ENCODE measurements around the gene OR2AG2. TPM values are rescaled to one million over a fixed set of nuclear protein-coding genes. Genes with fewer than 3 reads are reported as not detected.

Gene OR2AG2
- total and polyA plus RNA-seq, 2 donors (not counting 1 experiment from before 2014, with no cell fraction given) = 0.27 TPM; not detected in 1

DNA sequence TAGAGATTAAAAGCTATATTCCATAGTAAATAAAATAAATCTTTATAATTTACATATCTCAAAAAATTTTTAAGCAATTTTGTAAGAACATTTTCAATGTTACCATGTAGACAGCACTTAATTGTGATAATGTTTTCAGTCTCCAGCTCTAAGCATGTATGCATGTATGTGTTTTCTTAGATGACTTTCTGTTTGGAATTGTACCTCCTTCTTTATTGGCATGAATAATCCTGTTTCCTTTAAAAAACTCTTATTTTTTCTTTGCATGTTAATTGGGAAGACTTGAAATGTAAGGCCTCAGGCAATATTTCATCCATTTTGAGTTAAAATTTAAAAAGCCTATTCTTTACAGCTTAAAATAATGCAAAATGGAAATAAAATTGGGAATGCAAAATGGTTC, 9.1 kb upstream of the OR2AG2 start:
- no peak overlapping the region for H3K4me2 ChIP-seq (replicated peaks; ENCODE audit: low read depth, low read length, poor library complexity, severe bottlenecking)
- H3K79me2 ChIP-seq (ENCODE audit: control insufficient read depth, insufficient read depth, low read length) = no peaks in the 10 kb centered on the region
- no peaks in the 10 kb centered on the region for H3K4me1 ChIP-seq (ENCODE audit: control insufficient read depth in 2 of 2, insufficient read depth in 2 of 2, low read length in 2 of 2)
- H3K4me1 Mint-ChIP-seq = no peaks in the 10 kb centered on the region
- TF ChIP-seq, protein P1, sequence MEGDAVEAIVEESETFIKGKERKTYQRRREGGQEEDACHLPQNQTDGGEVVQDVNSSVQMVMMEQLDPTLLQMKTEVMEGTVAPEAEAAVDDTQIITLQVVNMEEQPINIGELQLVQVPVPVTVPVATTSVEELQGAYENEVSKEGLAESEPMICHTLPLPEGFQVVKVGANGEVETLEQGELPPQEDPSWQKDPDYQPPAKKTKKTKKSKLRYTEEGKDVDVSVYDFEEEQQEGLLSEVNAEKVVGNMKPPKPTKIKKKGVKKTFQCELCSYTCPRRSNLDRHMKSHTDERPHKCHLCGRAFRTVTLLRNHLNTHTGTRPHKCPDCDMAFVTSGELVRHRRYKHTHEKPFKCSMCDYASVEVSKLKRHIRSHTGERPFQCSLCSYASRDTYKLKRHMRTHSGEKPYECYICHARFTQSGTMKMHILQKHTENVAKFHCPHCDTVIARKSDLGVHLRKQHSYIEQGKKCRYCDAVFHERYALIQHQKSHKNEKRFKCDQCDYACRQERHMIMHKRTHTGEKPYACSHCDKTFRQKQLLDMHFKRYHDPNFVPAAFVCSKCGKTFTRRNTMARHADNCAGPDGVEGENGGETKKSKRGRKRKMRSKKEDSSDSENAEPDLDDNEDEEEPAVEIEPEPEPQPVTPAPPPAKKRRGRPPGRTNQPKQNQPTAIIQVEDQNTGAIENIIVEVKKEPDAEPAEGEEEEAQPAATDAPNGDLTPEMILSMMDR (IDR thresholded peaks at IDR 0.05) = no peak
- no peak for TF ChIP-seq EZH2 (IDR thresholded peaks at IDR 0.05; ENCODE audit: borderline replicate concordance, insufficient read depth, low read depth, low read length, poor library complexity, severe bottlenecking)
- intact Hi-C loops (cut with micrococcal nuclease) = no loop called here
- POLR2A ChIA-PET = no interaction called here
- no peaks in the 10 kb centered on the region for H3K9me3 Mint-ChIP-seq (ENCODE audit: insufficient read depth)
- no peak overlapping the region for H3K4me3 ChIP-seq (ENCODE audit: control extremely low read depth in 1 of 5, extremely low read depth in 1 of 5, insufficient read depth in 1 of 5, low read depth in 2 of 5, low read length in 4 of 5)
- no peaks in the 10 kb centered on the region for H3K9me3 ChIP-seq (ENCODE audit: control extremely low read depth in 1 of 3, control insufficient read depth in 2 of 3, insufficient read depth in 1 of 3, low read length in 2 of 3)
- peaks cover 21% of the 10 kb centered on the region for H3K27me3 Mint-ChIP-seq
- CTCF ChIA-PET = interaction anchor here (1.2 to 1.6 kb wide), 2 partner anchors 9 to 31 kb away, joined by 3 read pairs; no protein-coding TSS in a partner anchor
- ATAC-seq (ENCODE audit: low read depth) = no peak
- no peak for DNase-seq
- H3K27ac Mint-ChIP-seq = no peak overlapping the region
- no peak overlapping the region for H3K27ac ChIP-seq (ENCODE audit: low read length in 2 of 2)
- no peak overlapping the region for H3K9ac ChIP-seq (ENCODE audit: low read length)
- peaks cover 0 to 8% (median 2%) of the 10 kb centered on the region in 4 experiments for H3K27me3 ChIP-seq (replicated peaks in 1 of 4; ENCODE audit: control extremely low read depth in 1 of 4, control insufficient read depth in 3 of 4, insufficient read depth in 4 of 4, low read length in 3 of 4)
- no peak overlapping the region for H2AFZ ChIP-seq (ENCODE audit: insufficient read depth, low read depth, low read length, poor library complexity, severe bottlenecking)
- H3K36me3 ChIP-seq (replicated peaks in 1 of 2; ENCODE audit: control extremely low read depth in 1 of 2, control insufficient read depth in 1 of 2, extremely low read depth in 1 of 2, insufficient read depth in 2 of 2, low read length in 1 of 2) = no peaks in the 10 kb centered on the region
- H4K20me1 ChIP-seq (ENCODE audit: control insufficient read depth, insufficient read depth, low read length, poor library complexity, severe bottlenecking) = no peaks in the 10 kb centered on the region
- H3K4me3 Mint-ChIP-seq = no peak overlapping the region

DNA sequence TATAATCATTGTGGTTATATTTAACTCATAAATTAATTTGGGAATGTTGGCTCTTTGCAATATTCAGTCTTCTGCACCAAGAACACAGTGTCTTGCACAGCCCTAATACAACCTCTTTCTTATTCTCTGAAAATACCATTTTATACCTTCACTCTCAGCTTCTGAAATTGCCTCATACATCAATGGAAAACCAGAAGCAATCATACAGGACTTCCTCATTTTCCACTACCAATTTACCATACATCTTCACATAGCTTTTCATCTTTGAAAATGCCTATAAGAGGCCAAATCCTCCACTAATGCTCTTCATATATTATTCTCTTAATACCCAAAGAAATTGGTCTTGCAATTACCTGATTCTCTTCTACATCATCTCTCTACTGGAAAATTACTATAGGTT, 6.7 kb upstream of the OR2AG2 start:
- intact Hi-C loops (cut with micrococcal nuclease) = no loop called here
- Histone ChIP-seq H3K9ac (ENCODE audit: low read length) (no peak overlapping the region), H3K27me3 (replicated peaks in 1 of 4; ENCODE audit: control extremely low read depth in 1 of 4, control insufficient read depth in 3 of 4, insufficient read depth in 4 of 4, low read length in 3 of 4) (peaks cover 0 to 8% (median 2%) of the 10 kb centered on the region in 4 experiments), H3K36me3 (replicated peaks in 1 of 2; ENCODE audit: control extremely low read depth in 1 of 2, control insufficient read depth in 1 of 2, extremely low read depth in 1 of 2, insufficient read depth in 2 of 2, low read length in 1 of 2) (no peaks in the 10 kb centered on the region), H3K4me3 (ENCODE audit: control extremely low read depth in 1 of 5, extremely low read depth in 1 of 5, insufficient read depth in 1 of 5, low read depth in 2 of 5, low read length in 4 of 5) (no peak overlapping the region), H3K4me2 (replicated peaks; ENCODE audit: low read depth, low read length, poor library complexity, severe bottlenecking) (no peak overlapping the region), H3K4me1 (ENCODE audit: control insufficient read depth in 2 of 2, insufficient read depth in 2 of 2, low read length in 2 of 2) (no peaks in the 10 kb centered on the region), H3K79me2 (ENCODE audit: control insufficient read depth, insufficient read depth, low read length) (no peaks in the 10 kb centered on the region), H2AFZ (ENCODE audit: insufficient read depth, low read depth, low read length, poor library complexity, severe bottlenecking) (no peak overlapping the region), H4K20me1 (ENCODE audit: control insufficient read depth, insufficient read depth, low read length, poor library complexity, severe bottlenecking) (no peaks in the 10 kb centered on the region), H3K27ac (ENCODE audit: low read length in 2 of 2) (no peak overlapping the region), H3K9me3 (ENCODE audit: control extremely low read depth in 1 of 3, control insufficient read depth in 2 of 3, insufficient read depth in 1 of 3, low read length in 2 of 3) (no peaks in the 10 kb centered on the region)
- CTCF ChIA-PET = interaction anchor here (1.0 kb wide), 1 partner anchor 21 kb away, joined by 4 read pairs; no protein-coding TSS in a partner anchor
- no peak overlapping the region for H3K27ac Mint-ChIP-seq
- DNase-seq = no peak
- H3K27me3 Mint-ChIP-seq = peaks cover 18% of the 10 kb centered on the region
- no peak for ATAC-seq (ENCODE audit: low read depth)
- no peak overlapping the region for H3K4me3 Mint-ChIP-seq
- H3K9me3 Mint-ChIP-seq (ENCODE audit: insufficient read depth) = no peaks in the 10 kb centered on the region
- TF ChIP-seq, protein P1 (IDR thresholded peaks at IDR 0.05) = no peak
- no peak for TF ChIP-seq EZH2 (IDR thresholded peaks at IDR 0.05; ENCODE audit: borderline replicate concordance, insufficient read depth, low read depth, low read length, poor library complexity, severe bottlenecking)
- POLR2A ChIA-PET = no interaction called here
- H3K4me1 Mint-ChIP-seq = no peaks in the 10 kb centered on the region
